SU-DHL-6 (cell line): ENCODE data around the gene RPS6KA3.

Experiments used
- EZH2phosphoT487 ChIP-seq: fragments of 200-600 bp; sonication (generic), shearing (Covaris generic); conservative IDR thresholded peaks from 2 replicates; pipeline ENCODE4 v1.6.1; 2018; ENCODE audit warnings: mild to moderate bottlenecking, antibody characterized with exemption, low read length, moderate library complexity, mixed read lengths
- TF ChIP-seq, protein P1 (sequence below): fragments of 200-600 bp; sonication (generic); IDR thresholded peaks from one replicate; pipeline ENCODE4 v1.5.1; 2017; ENCODE audit warnings: antibody characterized with exemption, mild to moderate bottlenecking, low read length, moderate library complexity; ENCODE audit not compliant: insufficient read depth, poor library complexity, severe bottlenecking

GRCh38 chrX:20228245-20228644 lies 38.5 kb downstream of the RPS6KA3 start:
- TF ChIP-seq, protein P1, sequence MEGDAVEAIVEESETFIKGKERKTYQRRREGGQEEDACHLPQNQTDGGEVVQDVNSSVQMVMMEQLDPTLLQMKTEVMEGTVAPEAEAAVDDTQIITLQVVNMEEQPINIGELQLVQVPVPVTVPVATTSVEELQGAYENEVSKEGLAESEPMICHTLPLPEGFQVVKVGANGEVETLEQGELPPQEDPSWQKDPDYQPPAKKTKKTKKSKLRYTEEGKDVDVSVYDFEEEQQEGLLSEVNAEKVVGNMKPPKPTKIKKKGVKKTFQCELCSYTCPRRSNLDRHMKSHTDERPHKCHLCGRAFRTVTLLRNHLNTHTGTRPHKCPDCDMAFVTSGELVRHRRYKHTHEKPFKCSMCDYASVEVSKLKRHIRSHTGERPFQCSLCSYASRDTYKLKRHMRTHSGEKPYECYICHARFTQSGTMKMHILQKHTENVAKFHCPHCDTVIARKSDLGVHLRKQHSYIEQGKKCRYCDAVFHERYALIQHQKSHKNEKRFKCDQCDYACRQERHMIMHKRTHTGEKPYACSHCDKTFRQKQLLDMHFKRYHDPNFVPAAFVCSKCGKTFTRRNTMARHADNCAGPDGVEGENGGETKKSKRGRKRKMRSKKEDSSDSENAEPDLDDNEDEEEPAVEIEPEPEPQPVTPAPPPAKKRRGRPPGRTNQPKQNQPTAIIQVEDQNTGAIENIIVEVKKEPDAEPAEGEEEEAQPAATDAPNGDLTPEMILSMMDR, result no peak
- TF ChIP-seq EZH2phosphoT487, result no peak
